Activated effector memory CD4-positive, alpha-beta T cell treated with Interleukin-2 at 50 U/mL for 16 hours (primary cell): ENCODE results near the gene BCAS4.

ENCODE experiments used
- DNase-seq: peaks from one replicate; pipeline ENCODE4 v3.0.0-alpha.2; 2020

The BCAS4 gene

DNA sequence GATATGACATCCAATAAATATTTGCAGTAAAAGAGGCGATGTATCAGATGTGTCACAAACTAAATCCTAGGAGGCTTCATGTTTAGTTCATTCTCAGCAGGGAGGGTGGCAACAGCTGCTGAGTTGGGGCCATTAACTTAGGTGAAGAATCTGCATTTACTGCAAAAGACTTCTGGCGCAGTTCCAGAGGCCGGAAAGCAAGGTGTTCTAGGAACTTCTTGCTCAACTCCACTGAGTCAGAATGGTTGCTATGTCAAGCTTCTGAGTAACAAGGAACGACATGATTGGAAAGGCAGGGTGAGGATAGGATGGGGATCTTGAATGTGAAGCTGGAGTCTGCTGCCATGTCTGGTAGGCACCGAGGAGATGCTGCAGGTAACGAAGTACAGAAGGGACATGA, 124.7 kb downstream of the BCAS4 start:
- DNase-seq, result no peak

DNA sequence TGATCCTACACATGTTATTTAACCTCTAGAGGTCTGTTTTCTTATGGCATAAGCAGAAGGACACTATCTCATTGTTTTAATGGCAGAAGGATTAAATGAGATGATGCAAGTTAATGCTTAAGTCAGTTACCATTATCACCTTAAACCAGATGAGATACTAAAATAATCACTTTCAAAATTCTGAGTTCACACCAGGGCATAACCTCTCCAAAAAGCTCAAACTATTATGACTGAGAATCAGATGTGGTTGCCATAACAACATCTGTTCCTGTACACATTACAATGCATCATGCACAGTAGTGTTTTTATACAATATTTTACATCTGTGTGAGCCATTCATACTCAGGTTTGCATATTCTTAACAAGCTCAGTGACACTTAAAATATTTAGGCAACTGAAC, 126.1 kb downstream of the BCAS4 start:
- no peak for DNase-seq

GRCh38 chr20:50921803-50922501, 127.1 kb downstream of the BCAS4 start:
- no peak for DNase-seq

DNA sequence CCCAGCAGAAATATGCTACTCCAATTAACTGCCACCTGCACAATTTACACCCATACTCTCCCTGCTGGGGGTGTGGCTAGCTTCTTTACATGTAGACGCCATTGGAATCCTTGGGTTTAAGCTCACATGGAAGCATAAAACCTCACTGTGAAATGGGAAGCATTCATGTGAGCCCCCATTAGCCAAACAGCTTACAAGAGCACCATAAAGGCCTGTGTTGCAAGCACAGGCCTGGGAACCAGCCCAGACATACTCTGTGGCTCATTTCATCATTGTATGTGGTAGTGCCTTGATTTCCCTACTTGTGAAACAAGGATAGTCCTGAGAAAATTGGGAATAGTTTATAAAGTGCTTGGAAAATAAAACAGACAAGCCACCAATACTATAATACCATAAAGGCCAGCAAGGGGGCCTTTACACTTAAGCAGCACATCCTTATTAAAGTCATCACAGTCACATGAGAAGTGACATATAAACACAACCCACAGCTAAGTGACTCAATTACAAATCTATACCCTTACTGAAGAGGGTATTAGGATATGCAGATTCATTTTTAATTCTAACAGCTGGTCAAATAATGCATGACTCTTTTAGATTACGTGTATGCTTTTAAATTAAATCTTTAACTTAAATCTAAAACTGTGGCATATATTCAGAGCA, 129.5 kb downstream of the BCAS4 start:
- DNase-seq, result no peak

DNA sequence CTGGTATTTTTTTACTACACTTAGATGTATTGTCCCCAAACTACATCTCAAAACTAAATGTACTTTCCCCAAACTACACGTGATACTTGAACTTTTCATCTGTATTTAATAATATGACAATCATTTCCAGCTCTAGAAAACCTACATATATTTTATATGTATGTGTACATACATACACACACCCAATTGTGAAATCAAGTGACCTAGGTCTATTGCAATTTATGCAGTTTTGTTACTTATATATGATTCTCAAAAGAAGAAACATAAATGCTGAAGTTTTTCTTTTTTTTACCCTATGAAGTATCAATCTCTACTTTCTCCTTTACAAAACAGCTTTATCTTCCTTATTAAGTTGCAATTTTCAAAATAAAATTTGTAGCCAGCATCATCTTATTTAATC, 131.7 kb downstream of the BCAS4 start:
- no peak for DNase-seq
